NT2/D1 (cell line): ENCODE results near the gene CTSA.
"Not testable (repeated sequence)": the region's sequence is repeated elsewhere in the genome, so short reads cannot be mapped to it uniquely, and the experiment has no call there.

Experiments
- SUZ12 ChIP-seq: IDR thresholded peaks from 2 replicates; pipeline ENCODE4 v1.6.1; 2011; ENCODE audit not compliant: insufficient read length, insufficient read depth; ENCODE audit errors: extremely low read depth
- ZNF274 ChIP-seq: IDR thresholded peaks from 2 replicates; pipeline ENCODE4 v1.6.1; 2011; ENCODE audit warnings: mild to moderate bottlenecking, low read depth, low read length

- TF ChIP-seq ZNF274, SUZ12: not testable (repeated sequence)
These were observed 17.0 kb upstream of the CTSA start for GRCh38 chr20:45874104-45874481.
